ENCODE results near the gene CAPG. TPM values are rescaled to one million over a fixed set of nuclear protein-coding genes. Genes with fewer than 3 reads are reported as not detected.
A peak's percentile ranks its signal among the peaks of the same experiment; 100 is the strongest.

Gene CAPG
- total RNA-seq, 1 donor from 2014 or later = 165 TPM

GRCh38 chr2:85380048-85380447 is 30.1 kb downstream of the CAPG start:
- H3K4me3 ChIP-seq = no peak overlapping the region
- H3K9me3 ChIP-seq = no peaks in the 10 kb centered on the region
- intact Hi-C loops (cut with DNase I) = no loop called here
- TF ChIP-seq POLR2AphosphoS5 (IDR thresholded peaks at IDR 0.05; ENCODE audit: insufficient read depth in 1 of 2, low read depth in 1 of 2) (no peak), CTCF (IDR thresholded peaks at IDR 0.05) (no peak), POLR2A (IDR thresholded peaks at IDR 0.05) (no peak)
- H3K27me3 ChIP-seq = no peaks in the 10 kb centered on the region
- no peak overlapping the region for H3K27ac ChIP-seq
- peaks cover 3 to 33% of the 10 kb centered on the region in 2 donors for H3K36me3 ChIP-seq
- DNase-seq (ENCODE audit: extremely low spot score in 2 of 2) = no peak
- H3K4me1 ChIP-seq = peaks cover 7% of the 10 kb centered on the region

- no peak for DNase-seq (ENCODE audit: extremely low spot score in 2 of 2)
- no peak overlapping the region for H3K27ac ChIP-seq
- H3K4me1 ChIP-seq = peaks cover 7% of the 10 kb centered on the region
- peaks cover 3 to 27% of the 10 kb centered on the region in 2 donors for H3K36me3 ChIP-seq
- no peak for TF ChIP-seq CTCF (IDR thresholded peaks at IDR 0.05)
- intact Hi-C loops (cut with DNase I) = no loop called here
- H3K27me3 ChIP-seq = no peaks in the 10 kb centered on the region
- no peak overlapping the region for H3K4me3 ChIP-seq
- no peaks in the 10 kb centered on the region for H3K9me3 ChIP-seq
Measured at GRCh38 chr2:85378257-85378656, 31.9 kb downstream of the CAPG start.

- Histone ChIP-seq H3K4me1 (peaks cover 7% of the 10 kb centered on the region), H3K36me3 (peaks cover 3 to 27% of the 10 kb centered on the region in 2 donors), H3K27ac (no peak overlapping the region), H3K9me3 (no peaks in the 10 kb centered on the region), H3K4me3 (no peak overlapping the region), H3K27me3 (no peaks in the 10 kb centered on the region)
- TF ChIP-seq POLR2AphosphoS5 (IDR thresholded peaks at IDR 0.05; ENCODE audit: insufficient read depth in 1 of 2, low read depth in 1 of 2) (no peak), POLR2A (IDR thresholded peaks at IDR 0.05) (no peak), CTCF (IDR thresholded peaks at IDR 0.05) (no peak)
- intact Hi-C loops (cut with DNase I) = no loop called here
- no peak for DNase-seq (ENCODE audit: extremely low spot score in 2 of 2)
Measured at GRCh38 chr2:85377083-85377482, 33.1 kb downstream of the CAPG start.

- DNase-seq (ENCODE audit: extremely low spot score in 2 of 2) = no peak
- Histone ChIP-seq H3K4me3 (no peak overlapping the region), H3K4me1 (peaks cover 7% of the 10 kb centered on the region), H3K9me3 (no peaks in the 10 kb centered on the region), H3K27me3 (no peaks in the 10 kb centered on the region), H3K36me3 (peaks cover 3 to 30% of the 10 kb centered on the region in 2 donors), H3K27ac (peak overlapping the region; percentile 1)
- intact Hi-C loops (cut with DNase I) = no loop called here
- TF ChIP-seq CTCF (IDR thresholded peaks at IDR 0.05) (no peak), POLR2A (IDR thresholded peaks at IDR 0.05) (no peak), POLR2AphosphoS5 (IDR thresholded peaks at IDR 0.05; ENCODE audit: insufficient read depth in 1 of 2, low read depth in 1 of 2) (no peak)
Measured at GRCh38 chr2:85376291-85377065, 33.7 kb downstream of the CAPG start.

- Histone ChIP-seq H3K27me3 (no peaks in the 10 kb centered on the region), H3K4me1 (no peaks in the 10 kb centered on the region), H3K27ac (no peak overlapping the region), H3K9me3 (no peaks in the 10 kb centered on the region), H3K4me3 (no peak overlapping the region), H3K36me3 (peaks cover 0 to 9% of the 10 kb centered on the region in 2 donors)
- no peak for DNase-seq (ENCODE audit: extremely low spot score in 2 of 2)
- no peak for TF ChIP-seq POLR2A (IDR thresholded peaks at IDR 0.05)
- TF ChIP-seq POLR2AphosphoS5 (IDR thresholded peaks at IDR 0.05; ENCODE audit: insufficient read depth in 1 of 2, low read depth in 1 of 2) = no peak
- no peak for TF ChIP-seq CTCF (IDR thresholded peaks at IDR 0.05)
- intact Hi-C loops (cut with DNase I) = no loop called here
Measured at GRCh38 chr2:85371045-85371444, 39.1 kb downstream of the CAPG start.

Measured in vagina (tissue), 2 donors.